GM19395 (cell line): Measurements from ENCODE around the gene NHLRC4.

Source experiments
- ATAC-seq: cut with Tn5 transposase; IDR thresholded peaks from one replicate; pipeline ENCODE4 v1.9.1; 2021; ENCODE audit warnings: mild to moderate bottlenecking, moderate library complexity; ENCODE audit not compliant: unreplicated experiment

The NHLRC4 gene

DNA sequence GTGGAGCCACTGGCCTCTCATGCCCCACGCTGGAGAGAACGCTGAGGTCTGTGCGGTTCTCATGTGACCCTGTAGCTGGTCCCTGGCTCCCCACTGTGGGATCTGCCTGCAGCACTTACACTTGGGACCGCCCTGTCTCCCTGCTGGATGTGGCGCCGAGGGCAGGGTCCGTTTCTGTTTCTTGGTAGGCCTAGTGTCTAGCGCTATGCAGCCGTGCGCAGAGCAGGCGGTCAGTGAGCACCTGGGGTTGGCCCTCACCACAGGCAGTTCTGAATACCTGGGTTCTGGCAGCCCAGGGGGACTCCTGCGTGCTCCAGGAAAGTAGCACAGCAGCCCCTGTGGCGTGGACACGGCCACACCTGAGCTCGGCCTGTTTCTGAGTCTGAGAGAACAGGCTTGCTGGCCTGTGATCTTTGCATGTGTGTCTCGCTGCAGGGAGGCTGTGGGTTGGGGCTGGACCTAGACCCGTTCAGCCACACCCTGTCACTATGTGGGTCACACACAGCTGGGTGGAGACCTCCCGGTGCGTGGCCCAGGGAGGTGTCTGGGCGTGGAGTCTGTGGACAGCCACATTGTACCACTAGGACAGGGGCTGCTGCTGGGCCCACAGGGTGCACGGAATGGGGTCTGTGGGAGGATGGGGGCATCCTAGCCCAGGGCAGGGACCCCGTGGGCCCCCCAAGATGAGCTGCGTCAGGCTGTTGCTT lies 36.5 kb upstream of the NHLRC4 start:
- no peak for ATAC-seq

DNA sequence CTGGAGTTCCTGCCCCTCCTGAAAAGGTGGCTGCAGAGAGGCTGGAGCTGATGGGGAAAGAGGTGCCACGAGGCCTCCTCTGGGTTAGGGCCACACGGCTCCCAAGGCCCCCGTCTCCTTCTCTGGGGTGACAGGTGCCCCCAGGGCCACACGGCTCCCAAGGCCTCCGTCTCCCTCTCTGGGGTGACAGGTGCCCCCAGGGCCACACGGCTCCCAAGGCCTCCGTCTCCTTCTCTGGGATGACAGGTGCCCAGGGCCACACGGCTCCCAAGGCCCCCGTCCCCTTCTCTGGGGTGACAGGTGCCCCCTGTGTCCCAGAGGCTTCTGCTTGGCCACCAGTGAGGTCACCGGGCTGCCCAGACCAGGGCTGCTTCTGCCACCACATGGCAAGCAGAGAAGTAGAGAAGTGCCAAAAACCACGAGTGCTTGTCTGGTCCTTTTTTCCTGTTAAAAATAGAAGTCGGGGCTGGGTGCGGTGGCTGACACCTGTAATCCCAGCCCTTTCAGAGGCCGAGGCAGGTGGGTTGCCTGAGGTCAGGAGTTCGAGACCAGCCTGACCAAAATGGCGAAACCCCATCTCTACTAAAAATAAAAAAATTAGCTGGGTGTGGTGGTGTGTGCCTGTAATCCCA lies 35.2 kb upstream of the NHLRC4 start:
- no peak for ATAC-seq

GRCh38 chr16:533391-534123 lies 33.2 kb upstream of the NHLRC4 start:
- no peak for ATAC-seq

GRCh38 chr16:534135-534534 lies 32.7 kb upstream of the NHLRC4 start:
- ATAC-seq: no peak

- no peak for ATAC-seq
Measured at GRCh38 chr16:534856-535445, 31.9 kb upstream of the NHLRC4 start.

- no peak for ATAC-seq
Measured at GRCh38 chr16:535446-536405, 31.1 kb upstream of the NHLRC4 start.

- ATAC-seq: no peak
Measured at GRCh38 chr16:536746-537145, 30.1 kb upstream of the NHLRC4 start.

DNA sequence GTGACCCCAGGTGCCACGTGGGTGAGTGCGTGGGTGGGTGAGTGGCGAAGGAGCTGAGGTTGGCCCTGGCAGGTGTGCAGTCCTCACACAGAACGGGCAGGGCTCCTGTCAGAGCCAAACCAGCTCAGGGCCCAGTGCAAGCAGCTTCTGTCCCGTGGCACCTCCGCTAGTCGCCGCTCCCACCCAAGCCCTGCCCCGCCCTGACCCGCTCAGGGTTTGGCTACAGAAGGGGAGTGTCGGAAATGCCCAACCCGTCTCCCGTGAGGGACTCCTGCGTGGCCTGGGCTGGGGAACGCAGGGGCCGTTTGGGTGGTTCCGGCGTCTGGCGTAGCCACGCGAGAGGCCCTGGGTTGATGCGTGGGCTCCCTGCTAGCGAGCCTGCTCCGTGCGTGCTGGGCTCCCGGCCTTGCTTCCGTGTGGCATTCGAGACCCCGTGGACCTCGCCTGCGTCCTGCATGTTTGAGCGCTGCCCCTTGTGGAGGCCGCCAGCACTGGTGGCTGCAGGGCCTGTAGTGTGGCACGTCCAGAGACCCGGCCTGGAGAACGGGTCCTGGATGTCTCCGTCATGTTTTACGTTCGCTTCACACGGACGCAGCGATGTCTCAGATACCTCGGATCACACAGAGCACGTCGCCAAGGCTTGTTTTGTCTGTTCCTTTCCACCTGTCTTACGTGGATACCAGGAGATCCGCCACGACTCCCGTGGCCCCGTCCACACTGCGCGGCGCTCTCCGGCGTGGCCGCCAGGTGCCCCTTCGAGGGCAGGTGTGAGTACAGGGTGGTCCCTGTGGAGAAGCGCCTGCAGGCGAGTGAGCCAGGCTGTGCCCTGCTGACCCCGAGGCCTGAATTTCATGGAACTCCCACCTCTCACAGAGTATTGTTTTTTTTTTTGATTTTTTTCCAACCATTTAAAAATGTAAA lies 29.1 kb upstream of the NHLRC4 start:
- no peak for ATAC-seq

- ATAC-seq: no peak
Measured at GRCh38 chr16:539901-540530, 26.8 kb upstream of the NHLRC4 start.

DNA sequence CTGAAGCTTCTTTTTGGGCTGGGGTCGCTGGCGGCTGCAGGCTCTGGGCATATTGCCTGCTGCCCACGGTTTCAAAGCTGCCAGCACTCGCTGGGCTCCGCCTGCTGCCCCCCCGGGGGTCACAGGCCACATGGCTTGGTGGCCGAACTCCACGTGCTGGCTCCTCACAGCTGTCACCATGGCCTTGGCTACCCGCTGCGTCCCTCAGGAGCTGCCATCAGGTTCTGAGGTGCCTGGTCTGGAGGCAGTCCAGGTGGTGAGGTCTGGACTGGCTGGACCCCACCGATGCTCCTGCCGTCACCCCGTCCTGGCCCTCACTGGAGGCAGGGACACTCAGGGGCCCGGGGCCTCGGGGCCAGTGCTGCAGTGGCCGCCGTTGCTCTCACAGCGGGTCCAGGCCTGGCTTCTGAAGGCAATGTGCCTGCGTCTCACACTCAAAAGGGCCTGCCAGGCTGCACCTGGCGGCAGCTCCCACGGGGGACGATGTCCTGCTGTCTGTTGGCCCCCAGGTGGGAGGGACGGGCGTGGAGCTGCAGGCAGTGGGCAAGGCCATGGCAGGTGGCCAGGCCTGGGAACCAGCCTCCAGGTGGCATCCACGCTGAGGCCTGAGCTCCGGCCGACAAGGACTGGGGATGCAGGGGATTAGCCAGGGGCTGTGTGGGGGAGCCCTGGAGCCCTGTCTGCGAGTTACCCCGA lies 26.0 kb upstream of the NHLRC4 start:
- ATAC-seq: no peak

GRCh38 chr16:543301-544164 lies 23.3 kb upstream of the NHLRC4 start:
- no peak for ATAC-seq

GRCh38 chr16:544517-544916 lies 22.3 kb upstream of the NHLRC4 start:
- no peak for ATAC-seq

- no peak for ATAC-seq
Measured at GRCh38 chr16:546909-547770, 19.7 kb upstream of the NHLRC4 start.

DNA sequence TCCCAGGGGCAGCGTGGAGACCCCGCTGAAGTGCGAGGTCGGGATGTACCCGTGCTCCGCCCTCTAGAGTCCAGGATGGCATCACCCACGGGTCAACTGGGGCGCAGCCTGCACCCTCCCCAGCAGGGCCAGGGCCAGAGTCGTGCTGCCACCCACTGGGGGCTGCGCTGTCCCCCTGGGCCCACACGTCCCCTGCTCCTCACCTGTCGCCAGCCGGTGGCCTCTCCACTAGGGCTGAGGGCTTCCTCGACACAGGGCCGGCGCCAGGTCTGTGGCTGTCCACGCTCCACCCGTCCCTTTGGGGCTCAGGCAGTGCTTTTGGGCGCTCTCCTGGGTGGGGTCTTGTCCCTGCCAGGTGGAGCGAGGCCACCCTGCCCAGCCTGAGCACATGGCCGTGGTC lies 18.2 kb upstream of the NHLRC4 start:
- no peak for ATAC-seq

DNA sequence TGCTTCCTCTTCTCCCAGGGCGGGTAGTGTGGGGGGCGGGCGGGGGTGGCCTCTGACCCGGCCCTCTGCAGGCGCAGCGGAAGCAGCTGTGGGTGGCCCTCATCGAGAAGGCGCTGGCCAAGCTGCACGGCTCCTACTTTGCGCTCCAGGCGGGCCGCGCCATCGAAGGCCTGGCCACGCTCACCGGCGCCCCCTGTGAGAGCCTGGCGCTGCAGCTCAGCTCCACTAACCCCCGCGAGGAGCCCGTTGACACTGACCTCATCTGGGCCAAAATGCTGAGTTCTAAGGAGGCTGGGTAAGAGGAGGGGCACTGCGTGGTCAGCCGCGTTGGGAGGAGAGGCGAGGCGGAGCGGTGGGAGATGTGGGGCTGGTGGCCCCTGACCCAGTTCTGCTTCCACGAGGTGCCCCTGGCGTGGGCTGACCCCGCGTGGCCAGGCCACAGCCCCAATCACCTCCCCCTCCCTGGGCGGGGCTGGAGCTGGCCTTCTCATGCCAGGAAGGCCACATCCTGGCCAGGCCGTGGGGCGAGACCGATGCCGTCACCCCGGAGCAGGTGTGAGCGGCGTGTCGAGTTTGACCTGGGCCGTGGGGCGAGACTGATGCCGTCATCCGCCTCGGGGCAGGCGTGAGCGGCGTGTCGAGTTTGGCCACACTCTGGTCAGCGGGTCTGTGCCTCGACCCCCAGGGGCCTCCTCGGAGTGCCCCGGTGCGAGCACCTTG lies 17.1 kb upstream of the NHLRC4 start:
- no peak for ATAC-seq

DNA sequence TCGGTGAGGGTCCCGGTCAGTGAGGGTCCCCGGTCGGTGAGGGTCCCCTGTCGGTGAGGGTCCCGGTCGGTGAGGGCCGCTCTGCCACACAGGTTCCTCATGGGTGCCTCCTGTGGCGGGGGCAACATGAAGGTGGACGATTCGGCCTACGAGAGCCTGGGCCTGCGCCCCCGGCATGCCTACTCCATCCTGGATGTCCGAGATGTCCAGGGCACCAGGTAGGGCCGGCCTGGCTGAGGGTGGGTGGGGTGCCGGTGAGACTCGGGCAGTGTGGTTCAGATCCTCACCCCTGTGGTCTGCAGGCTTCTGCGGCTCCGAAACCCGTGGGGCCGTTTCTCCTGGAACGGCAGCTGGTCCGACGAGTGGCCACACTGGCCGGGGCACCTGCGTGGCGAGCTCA lies 15.6 kb upstream of the NHLRC4 start:
- no peak for ATAC-seq
